Stimulated activated CD4-positive, alpha-beta T cell treated with anti-CD3 and anti-CD28 coated beads, Interleukin-12 subunit alpha, Interleukin-12 subunit beta, amount 100 ng/mL, for 4 hours (primary cell): Measurements from ENCODE around the gene B3GNT8.
"Not testable (repeated sequence)": the region's sequence is repeated elsewhere in the genome, so short reads cannot be mapped to it uniquely, and the experiment has no call there.

Experiments used
- DNase-seq: peaks from one replicate; pipeline ENCODE4 v3.0.0-alpha.2; 2020

B3GNT8 gene

GRCh38 chr19:41384351-41384750 is 42.8 kb downstream of the B3GNT8 start:
- DNase-seq: no peak

GRCh38 chr19:41381536-41381935 is 45.6 kb downstream of the B3GNT8 start:
- DNase-seq: not testable (repeated sequence)

- DNase-seq: no peak
These were observed 49.0 kb downstream of the B3GNT8 start for GRCh38 chr19:41377977-41378709.

DNA sequence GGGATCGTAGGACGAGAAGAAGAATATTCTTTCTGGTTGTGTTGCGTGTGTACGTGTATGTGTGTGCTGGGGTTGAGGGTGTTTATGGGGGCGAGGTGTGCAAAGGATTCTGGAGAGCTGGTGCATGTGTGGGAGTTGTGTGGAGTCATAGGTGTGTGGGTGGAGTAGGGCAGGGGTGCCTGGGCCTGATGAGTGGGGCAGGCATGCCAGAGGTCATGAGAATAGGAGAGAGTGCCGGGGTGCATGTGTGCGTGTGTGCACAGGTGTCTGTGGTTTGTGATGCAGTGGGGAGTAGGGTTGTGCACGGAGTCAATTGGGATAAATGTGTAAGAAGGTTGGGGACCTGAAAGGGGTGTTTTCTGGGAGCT is 50.2 kb downstream of the B3GNT8 start:
- DNase-seq: no peak

GRCh38 chr19:41376241-41376997 is 50.8 kb downstream of the B3GNT8 start, which contains the start of gene TMEM91:
Gene TMEM91, plus strand, starts transcription at chr19:41376533. Its CDS starts 1,777 bp downstream, at chr19:41378310.
- no peak for DNase-seq
